HEK293 (cell line): Measurements from ENCODE around the gene TNS1.

ENCODE experiments used
- CTCF ChIA-PET: fragments of 350-600 bp; formaldehyde crosslinking; extraction: SDS; loops from one replicate; lab custom pipeline; 2021; ENCODE audit warnings: antibody characterized with exemption; lab: Yijun Ruan, JAX
- POLR2A ChIA-PET: fragments of 300-600 bp; formaldehyde crosslinking; extraction: SDS; loops from one replicate; lab custom pipeline; 2020; ENCODE audit warnings: antibody characterized with exemption, inconsistent platforms; lab: Yijun Ruan, JAX
- H3K27ac ChIP-seq: fragments of 200-500 bp; sonication (Bioruptor generic); 2 replicates; pipeline ENCODE4 v1.5.1; 2014; ENCODE audit warnings: low read depth, low read length, control low read depth, inconsistent platforms; ENCODE audit errors: extremely low read depth
- H3K36me3 ChIP-seq, 2 experiments: fragments of 200-500 bp in 1 of 2; sonication (Bioruptor generic) in 1 of 2; 1 replicate in 1 of 2; 2 replicates in 1 of 2; pipeline ENCODE4 v1.5.1; 2014 to 2017; ENCODE audit warnings: inconsistent platforms in 2 of 2, low read length in 2 of 2; ENCODE audit not compliant: control insufficient read depth in 2 of 2, insufficient read depth in 1 of 2
- H3K4me1 ChIP-seq: fragments of 200-500 bp; sonication (Bioruptor generic); 2 replicates; pipeline ENCODE4 v1.5.1; 2014; ENCODE audit warnings: mild to moderate bottlenecking, low read length, inconsistent platforms; ENCODE audit not compliant: control insufficient read depth, insufficient read depth
- H3K4me3 ChIP-seq: 2 replicates; pipeline ENCODE4 v1.5.1; 2011; ENCODE audit warnings: low read depth, mild to moderate bottlenecking, control low read depth, low read length, moderate library complexity
- H3K9me3 ChIP-seq: fragments of 200-500 bp; sonication (Bioruptor generic); 2 replicates; pipeline ENCODE4 v1.5.1; 2014; ENCODE audit warnings: low read depth, low read length, inconsistent platforms; ENCODE audit not compliant: control insufficient read depth, insufficient read depth
- GLIS2 ChIP-seq: fragments of 450-650 bp; formaldehyde crosslinking; IDR thresholded peaks from 2 replicates; pipeline ENCODE4 v1.5.1; 2016; ENCODE audit warnings: missing biosample characterization, missing genetic modification characterization
- KLF16 ChIP-seq: fragments of 450-650 bp; formaldehyde crosslinking; IDR thresholded peaks from 2 replicates; pipeline ENCODE4 v1.5.1; 2017; ENCODE audit warnings: missing biosample characterization, missing genetic modification characterization
- MEIS1 ChIP-seq: sonication (generic); formaldehyde crosslinking; IDR thresholded peaks from 2 replicates; pipeline ENCODE4 v1.8.1; 2022; ENCODE audit warnings: missing genetic modification reagents, mild to moderate bottlenecking, borderline replicate concordance
- MYNN ChIP-seq: fragments of 450-650 bp; formaldehyde crosslinking; IDR thresholded peaks from 2 replicates; pipeline ENCODE4 v1.5.1; 2016; ENCODE audit warnings: missing biosample characterization, missing genetic modification characterization, borderline replicate concordance
- SETDB1 ChIP-seq: IDR thresholded peaks from one replicate; pipeline ENCODE4 v1.6.1; 2017; ENCODE audit warnings: mild to moderate bottlenecking, low read length, moderate library complexity, mixed read lengths; ENCODE audit not compliant: insufficient read length
- ZIC2 ChIP-seq: fragments of 450-650 bp; formaldehyde crosslinking; IDR thresholded peaks from 2 replicates; pipeline ENCODE4 v1.5.1; 2016; ENCODE audit warnings: missing biosample characterization, missing genetic modification characterization
- ZNF335 ChIP-seq: fragments of 450-650 bp; formaldehyde crosslinking; conservative IDR thresholded peaks from 2 replicates; pipeline ENCODE4 v1.5.1; 2016; ENCODE audit warnings: missing biosample characterization, missing genetic modification characterization
- ZNF48 ChIP-seq: fragments of 450-650 bp; formaldehyde crosslinking; IDR thresholded peaks from 2 replicates; pipeline ENCODE4 v1.5.1; 2016; ENCODE audit warnings: missing biosample characterization, missing genetic modification characterization
- ZNF624 ChIP-seq: fragments of 450-650 bp; formaldehyde crosslinking; IDR thresholded peaks from 2 replicates; pipeline ENCODE4 v1.5.1; 2017; ENCODE audit warnings: missing biosample characterization, missing genetic modification characterization
- TF ChIP-seq, protein P1 (sequence below): fragments of 450-650 bp; formaldehyde crosslinking; IDR thresholded peaks from 2 replicates; pipeline ENCODE4 v1.5.1; 2016; ENCODE audit warnings: missing biosample characterization, missing genetic modification characterization, borderline replicate concordance
- TF ChIP-seq, protein P2 (sequence below): fragments of 450-650 bp; formaldehyde crosslinking; IDR thresholded peaks from 2 replicates; pipeline ENCODE4 v1.5.1; 2016; ENCODE audit warnings: missing biosample characterization, missing genetic modification characterization
- TF ChIP-seq, protein P3 (sequence below): fragments of 450-650 bp; formaldehyde crosslinking; IDR thresholded peaks from 2 replicates; pipeline ENCODE4 v1.5.1; 2016; ENCODE audit warnings: missing biosample characterization, missing genetic modification characterization, borderline replicate concordance
- TF ChIP-seq, protein P4 (sequence below): fragments of 450-650 bp; formaldehyde crosslinking; IDR thresholded peaks from 2 replicates; pipeline ENCODE4 v1.5.1; 2016; ENCODE audit warnings: missing biosample characterization, missing genetic modification characterization
- TF ChIP-seq, protein P5 (sequence below): fragments of 450-650 bp; formaldehyde crosslinking; IDR thresholded peaks from 2 replicates; pipeline ENCODE4 v1.5.1; 2016; ENCODE audit warnings: missing biosample characterization, missing genetic modification characterization

The TNS1 gene

DNA sequence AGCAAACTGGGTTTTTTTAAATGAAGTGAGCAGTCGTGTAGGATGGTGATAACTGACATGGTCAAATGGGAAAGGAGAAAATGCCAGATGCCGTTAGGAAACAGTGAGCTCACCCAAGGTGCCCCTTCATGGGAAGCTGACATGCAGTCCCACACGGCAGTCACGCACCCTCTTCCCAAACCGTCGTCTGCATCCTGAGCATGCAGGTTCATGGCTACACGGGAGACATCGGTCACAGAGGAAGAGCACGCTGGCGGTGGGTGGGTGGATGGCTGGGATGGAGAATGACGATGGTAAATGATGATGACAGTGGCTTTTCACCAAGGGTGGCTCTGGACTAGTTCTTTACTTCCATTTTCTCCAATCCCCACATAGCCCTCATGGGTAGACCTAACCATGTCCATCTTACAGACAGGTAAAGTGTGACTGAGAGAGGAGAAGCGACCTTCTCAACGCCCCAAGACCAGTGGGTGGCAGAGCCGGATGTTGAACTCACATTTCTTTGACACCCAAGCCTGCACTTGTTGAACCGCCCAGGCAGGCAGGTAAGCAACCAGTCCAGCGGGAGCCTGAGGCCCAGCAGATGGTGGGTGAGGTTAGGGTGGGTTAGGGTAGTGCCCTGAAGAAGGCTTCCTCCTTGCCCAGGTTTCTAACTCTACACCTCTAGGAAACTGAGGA lies 44.5 kb downstream of the TNS1 start (continued):
- TF ChIP-seq, protein P1, sequence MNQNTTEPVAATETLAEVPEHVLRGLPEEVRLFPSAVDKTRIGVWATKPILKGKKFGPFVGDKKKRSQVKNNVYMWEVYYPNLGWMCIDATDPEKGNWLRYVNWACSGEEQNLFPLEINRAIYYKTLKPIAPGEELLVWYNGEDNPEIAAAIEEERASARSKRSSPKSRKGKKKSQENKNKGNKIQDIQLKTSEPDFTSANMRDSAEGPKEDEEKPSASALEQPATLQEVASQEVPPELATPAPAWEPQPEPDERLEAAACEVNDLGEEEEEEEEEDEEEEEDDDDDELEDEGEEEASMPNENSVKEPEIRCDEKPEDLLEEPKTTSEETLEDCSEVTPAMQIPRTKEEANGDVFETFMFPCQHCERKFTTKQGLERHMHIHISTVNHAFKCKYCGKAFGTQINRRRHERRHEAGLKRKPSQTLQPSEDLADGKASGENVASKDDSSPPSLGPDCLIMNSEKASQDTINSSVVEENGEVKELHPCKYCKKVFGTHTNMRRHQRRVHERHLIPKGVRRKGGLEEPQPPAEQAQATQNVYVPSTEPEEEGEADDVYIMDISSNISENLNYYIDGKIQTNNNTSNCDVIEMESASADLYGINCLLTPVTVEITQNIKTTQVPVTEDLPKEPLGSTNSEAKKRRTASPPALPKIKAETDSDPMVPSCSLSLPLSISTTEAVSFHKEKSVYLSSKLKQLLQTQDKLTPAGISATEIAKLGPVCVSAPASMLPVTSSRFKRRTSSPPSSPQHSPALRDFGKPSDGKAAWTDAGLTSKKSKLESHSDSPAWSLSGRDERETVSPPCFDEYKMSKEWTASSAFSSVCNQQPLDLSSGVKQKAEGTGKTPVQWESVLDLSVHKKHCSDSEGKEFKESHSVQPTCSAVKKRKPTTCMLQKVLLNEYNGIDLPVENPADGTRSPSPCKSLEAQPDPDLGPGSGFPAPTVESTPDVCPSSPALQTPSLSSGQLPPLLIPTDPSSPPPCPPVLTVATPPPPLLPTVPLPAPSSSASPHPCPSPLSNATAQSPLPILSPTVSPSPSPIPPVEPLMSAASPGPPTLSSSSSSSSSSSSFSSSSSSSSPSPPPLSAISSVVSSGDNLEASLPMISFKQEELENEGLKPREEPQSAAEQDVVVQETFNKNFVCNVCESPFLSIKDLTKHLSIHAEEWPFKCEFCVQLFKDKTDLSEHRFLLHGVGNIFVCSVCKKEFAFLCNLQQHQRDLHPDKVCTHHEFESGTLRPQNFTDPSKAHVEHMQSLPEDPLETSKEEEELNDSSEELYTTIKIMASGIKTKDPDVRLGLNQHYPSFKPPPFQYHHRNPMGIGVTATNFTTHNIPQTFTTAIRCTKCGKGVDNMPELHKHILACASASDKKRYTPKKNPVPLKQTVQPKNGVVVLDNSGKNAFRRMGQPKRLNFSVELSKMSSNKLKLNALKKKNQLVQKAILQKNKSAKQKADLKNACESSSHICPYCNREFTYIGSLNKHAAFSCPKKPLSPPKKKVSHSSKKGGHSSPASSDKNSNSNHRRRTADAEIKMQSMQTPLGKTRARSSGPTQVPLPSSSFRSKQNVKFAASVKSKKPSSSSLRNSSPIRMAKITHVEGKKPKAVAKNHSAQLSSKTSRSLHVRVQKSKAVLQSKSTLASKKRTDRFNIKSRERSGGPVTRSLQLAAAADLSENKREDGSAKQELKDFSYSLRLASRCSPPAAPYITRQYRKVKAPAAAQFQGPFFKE: no peak
- TF ChIP-seq, protein P2, sequence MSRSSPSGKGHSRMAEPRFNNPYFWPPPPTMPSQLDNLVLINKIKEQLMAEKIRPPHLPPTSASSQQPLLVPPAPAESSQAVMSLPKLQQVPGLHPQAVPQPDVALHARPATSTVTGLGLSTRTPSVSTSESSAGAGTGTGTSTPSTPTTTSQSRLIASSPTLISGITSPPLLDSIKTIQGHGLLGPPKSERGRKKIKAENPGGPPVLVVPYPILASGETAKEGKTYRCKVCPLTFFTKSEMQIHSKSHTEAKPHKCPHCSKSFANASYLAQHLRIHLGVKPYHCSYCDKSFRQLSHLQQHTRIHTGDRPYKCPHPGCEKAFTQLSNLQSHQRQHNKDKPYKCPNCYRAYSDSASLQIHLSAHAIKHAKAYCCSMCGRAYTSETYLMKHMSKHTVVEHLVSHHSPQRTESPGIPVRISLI: no peak
- TF ChIP-seq ZNF335 (tag by site-specific recombination) (no peak), SETDB1 (no peak), ZIC2 (tag by site-specific recombination) (no peak), KLF16 (tag by site-specific recombination) (no peak)
- TF ChIP-seq, protein P3, sequence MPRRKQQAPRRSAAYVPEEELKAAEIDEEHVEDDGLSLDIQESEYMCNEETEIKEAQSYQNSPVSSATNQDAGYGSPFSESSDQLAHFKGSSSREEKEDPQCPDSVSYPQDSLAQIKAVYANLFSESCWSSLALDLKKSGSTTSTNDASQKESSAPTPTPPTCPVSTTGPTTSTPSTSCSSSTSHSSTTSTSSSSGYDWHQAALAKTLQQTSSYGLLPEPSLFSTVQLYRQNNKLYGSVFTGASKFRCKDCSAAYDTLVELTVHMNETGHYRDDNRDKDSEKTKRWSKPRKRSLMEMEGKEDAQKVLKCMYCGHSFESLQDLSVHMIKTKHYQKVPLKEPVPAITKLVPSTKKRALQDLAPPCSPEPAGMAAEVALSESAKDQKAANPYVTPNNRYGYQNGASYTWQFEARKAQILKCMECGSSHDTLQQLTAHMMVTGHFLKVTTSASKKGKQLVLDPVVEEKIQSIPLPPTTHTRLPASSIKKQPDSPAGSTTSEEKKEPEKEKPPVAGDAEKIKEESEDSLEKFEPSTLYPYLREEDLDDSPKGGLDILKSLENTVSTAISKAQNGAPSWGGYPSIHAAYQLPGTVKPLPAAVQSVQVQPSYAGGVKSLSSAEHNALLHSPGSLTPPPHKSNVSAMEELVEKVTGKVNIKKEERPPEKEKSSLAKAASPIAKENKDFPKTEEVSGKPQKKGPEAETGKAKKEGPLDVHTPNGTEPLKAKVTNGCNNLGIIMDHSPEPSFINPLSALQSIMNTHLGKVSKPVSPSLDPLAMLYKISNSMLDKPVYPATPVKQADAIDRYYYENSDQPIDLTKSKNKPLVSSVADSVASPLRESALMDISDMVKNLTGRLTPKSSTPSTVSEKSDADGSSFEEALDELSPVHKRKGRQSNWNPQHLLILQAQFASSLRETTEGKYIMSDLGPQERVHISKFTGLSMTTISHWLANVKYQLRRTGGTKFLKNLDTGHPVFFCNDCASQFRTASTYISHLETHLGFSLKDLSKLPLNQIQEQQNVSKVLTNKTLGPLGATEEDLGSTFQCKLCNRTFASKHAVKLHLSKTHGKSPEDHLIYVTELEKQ (tag by site-specific recombination): no peak

DNA sequence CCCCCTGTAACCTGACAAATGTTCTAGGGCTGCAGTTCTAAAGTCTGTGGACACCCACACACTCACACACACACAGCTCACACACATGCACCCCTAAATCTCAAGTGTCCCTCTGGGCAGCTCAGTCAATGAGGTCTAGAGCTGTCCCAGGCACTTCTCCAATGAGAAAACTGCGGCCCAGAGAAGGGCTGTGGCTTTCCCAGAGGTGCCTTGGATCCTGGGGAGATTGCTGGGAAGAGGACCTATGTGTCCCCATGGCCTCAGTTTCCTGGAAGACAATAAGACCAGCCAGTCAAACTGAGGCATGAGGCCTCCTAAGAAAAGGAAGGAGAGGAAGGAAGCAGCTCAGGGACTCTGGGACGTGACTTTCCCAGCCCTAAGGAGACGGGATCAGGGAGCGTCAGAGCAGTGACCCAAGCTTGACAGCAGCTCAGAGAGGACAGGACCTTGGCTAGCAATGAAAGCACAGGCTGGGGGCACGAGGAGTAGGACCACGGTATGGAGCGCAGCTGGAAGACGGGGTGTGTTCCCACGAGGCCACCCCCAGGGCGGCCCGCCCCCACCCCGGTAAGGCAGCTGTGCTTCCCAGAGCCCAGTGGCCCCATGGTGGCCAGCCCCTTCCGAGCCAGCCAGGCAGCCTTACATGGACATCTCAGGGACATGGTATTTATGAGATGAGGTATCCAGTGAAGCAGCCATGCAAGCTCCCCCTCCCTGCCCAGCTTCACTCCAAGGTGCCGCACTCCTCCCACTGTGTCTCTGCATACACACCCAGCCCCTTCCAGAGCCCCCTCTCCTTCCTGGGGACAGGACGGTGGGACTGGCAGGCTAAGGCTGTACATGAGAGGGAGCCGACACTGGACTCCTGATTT lies 46.0 kb downstream of the TNS1 start:
- H3K36me3 ChIP-seq: no peaks in the 10 kb centered on the region
- H3K4me3 ChIP-seq: no peak overlapping the region
- ChIA-PET POLR2A (no interaction called here), CTCF (interaction anchor here (1.6 kb wide), 1 partner anchor 171 kb away, joined by 5 read pairs; no protein-coding TSS in a partner anchor)
- no peaks in the 10 kb centered on the region for H3K4me1 ChIP-seq
- no peak overlapping the region for H3K27ac ChIP-seq
- no peaks in the 10 kb centered on the region for H3K9me3 ChIP-seq
- TF ChIP-seq, protein P4, sequence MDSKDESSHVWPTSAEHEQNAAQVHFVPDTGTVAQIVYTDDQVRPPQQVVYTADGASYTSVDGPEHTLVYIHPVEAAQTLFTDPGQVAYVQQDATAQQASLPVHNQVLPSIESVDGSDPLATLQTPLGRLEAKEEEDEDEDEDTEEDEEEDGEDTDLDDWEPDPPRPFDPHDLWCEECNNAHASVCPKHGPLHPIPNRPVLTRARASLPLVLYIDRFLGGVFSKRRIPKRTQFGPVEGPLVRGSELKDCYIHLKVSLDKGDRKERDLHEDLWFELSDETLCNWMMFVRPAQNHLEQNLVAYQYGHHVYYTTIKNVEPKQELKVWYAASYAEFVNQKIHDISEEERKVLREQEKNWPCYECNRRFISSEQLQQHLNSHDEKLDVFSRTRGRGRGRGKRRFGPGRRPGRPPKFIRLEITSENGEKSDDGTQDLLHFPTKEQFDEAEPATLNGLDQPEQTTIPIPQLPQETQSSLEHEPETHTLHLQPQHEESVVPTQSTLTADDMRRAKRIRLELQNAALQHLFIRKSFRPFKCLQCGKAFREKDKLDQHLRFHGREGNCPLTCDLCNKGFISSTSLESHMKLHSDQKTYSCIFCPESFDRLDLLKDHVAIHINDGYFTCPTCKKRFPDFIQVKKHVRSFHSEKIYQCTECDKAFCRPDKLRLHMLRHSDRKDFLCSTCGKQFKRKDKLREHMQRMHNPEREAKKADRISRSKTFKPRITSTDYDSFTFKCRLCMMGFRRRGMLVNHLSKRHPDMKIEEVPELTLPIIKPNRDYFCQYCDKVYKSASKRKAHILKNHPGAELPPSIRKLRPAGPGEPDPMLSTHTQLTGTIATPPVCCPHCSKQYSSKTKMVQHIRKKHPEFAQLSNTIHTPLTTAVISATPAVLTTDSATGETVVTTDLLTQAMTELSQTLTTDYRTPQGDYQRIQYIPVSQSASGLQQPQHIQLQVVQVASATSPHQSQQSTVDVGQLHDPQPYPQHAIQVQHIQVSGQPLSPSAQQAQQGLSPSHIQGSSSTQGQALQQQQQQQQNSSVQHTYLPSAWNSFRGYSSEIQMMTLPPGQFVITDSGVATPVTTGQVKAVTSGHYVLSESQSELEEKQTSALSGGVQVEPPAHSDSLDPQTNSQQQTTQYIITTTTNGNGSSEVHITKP (tag by site-specific recombination): no peak
- TF ChIP-seq MYNN: no peak
- TF ChIP-seq GLIS2 (tag by site-specific recombination): no peak
- TF ChIP-seq ZNF48: no peak
- TF ChIP-seq ZNF624: no peak
- TF ChIP-seq MEIS1 (CRISPR knock-in tag): no peak
- TF ChIP-seq, protein P5, sequence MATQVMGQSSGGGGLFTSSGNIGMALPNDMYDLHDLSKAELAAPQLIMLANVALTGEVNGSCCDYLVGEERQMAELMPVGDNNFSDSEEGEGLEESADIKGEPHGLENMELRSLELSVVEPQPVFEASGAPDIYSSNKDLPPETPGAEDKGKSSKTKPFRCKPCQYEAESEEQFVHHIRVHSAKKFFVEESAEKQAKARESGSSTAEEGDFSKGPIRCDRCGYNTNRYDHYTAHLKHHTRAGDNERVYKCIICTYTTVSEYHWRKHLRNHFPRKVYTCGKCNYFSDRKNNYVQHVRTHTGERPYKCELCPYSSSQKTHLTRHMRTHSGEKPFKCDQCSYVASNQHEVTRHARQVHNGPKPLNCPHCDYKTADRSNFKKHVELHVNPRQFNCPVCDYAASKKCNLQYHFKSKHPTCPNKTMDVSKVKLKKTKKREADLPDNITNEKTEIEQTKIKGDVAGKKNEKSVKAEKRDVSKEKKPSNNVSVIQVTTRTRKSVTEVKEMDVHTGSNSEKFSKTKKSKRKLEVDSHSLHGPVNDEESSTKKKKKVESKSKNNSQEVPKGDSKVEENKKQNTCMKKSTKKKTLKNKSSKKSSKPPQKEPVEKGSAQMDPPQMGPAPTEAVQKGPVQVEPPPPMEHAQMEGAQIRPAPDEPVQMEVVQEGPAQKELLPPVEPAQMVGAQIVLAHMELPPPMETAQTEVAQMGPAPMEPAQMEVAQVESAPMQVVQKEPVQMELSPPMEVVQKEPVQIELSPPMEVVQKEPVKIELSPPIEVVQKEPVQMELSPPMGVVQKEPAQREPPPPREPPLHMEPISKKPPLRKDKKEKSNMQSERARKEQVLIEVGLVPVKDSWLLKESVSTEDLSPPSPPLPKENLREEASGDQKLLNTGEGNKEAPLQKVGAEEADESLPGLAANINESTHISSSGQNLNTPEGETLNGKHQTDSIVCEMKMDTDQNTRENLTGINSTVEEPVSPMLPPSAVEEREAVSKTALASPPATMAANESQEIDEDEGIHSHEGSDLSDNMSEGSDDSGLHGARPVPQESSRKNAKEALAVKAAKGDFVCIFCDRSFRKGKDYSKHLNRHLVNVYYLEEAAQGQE (tag by site-specific recombination): no peak
